ENCODE results near the gene LPP. TPM values are rescaled to one million over a fixed set of nuclear protein-coding genes. Genes with fewer than 3 reads are reported as not detected.

Gene LPP
- total and polyA plus RNA-seq, 2 donors from 2014 or later: 6.7 to 233 TPM

- TF ChIP-seq, protein P1, sequence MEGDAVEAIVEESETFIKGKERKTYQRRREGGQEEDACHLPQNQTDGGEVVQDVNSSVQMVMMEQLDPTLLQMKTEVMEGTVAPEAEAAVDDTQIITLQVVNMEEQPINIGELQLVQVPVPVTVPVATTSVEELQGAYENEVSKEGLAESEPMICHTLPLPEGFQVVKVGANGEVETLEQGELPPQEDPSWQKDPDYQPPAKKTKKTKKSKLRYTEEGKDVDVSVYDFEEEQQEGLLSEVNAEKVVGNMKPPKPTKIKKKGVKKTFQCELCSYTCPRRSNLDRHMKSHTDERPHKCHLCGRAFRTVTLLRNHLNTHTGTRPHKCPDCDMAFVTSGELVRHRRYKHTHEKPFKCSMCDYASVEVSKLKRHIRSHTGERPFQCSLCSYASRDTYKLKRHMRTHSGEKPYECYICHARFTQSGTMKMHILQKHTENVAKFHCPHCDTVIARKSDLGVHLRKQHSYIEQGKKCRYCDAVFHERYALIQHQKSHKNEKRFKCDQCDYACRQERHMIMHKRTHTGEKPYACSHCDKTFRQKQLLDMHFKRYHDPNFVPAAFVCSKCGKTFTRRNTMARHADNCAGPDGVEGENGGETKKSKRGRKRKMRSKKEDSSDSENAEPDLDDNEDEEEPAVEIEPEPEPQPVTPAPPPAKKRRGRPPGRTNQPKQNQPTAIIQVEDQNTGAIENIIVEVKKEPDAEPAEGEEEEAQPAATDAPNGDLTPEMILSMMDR (IDR thresholded peaks at IDR 0.05; ENCODE audit: borderline replicate concordance, extremely low read depth, insufficient read depth): no peak
- H3K4me1 ChIP-seq (ENCODE audit: control insufficient read depth in 2 of 3, insufficient read depth in 2 of 3, low read depth in 1 of 3, low read length in 3 of 3): peaks cover 0 to 9% (median 0%) of the 10 kb centered on the region in 3 donors
- no peak overlapping the region for H3K27ac ChIP-seq (ENCODE audit: low read depth in 2 of 2, low read length in 2 of 2)
- no peak for FAIRE-seq
- H3K9ac ChIP-seq (ENCODE audit: low read length in 3 of 3): no peak overlapping the region
- no peak overlapping the region for H3K4me3 ChIP-seq (ENCODE audit: low read length in 3 of 3)
- peaks cover 0 to 4% (median 0%) of the 10 kb centered on the region in 3 donors for H3K36me3 ChIP-seq (ENCODE audit: control insufficient read depth in 2 of 3, insufficient read depth in 3 of 3, low read length in 3 of 3)
- DNase-seq: peak in 1 of 5 donors; percentile 14
- H3K9me3 ChIP-seq (ENCODE audit: control insufficient read depth in 2 of 3, insufficient read depth in 1 of 3, low read length in 3 of 3): no peaks in the 10 kb centered on the region
- H3K27me3 ChIP-seq (ENCODE audit: control insufficient read depth, insufficient read depth, low read length): no peaks in the 10 kb centered on the region
- intact Hi-C loops (cut with DNase I): no loop called here
These were observed 48.6 kb downstream of the LPP start for GRCh38 chr3:188202358-188203138.

DNA sequence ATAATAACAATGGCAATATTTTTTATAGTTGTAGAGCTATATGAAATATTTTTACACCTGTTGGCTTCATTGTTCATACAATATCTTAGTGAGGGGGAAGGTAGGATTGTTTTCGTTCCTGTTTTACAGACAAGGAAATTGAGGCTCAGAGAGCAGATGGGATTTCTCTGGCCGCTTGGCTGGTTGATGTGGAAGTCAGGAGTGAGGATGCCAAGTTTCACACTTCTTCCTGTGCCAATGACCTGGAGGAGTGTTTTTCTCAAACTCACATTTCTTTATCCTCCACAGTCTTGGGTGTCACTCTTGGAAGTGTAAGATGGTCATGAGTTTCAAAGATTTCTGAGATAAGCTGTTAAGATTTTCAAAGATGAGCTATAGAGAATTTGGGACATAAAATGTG, 50.6 kb downstream of the LPP start:
- TF ChIP-seq, protein P1 (IDR thresholded peaks at IDR 0.05; ENCODE audit: borderline replicate concordance, extremely low read depth, insufficient read depth): no peak
- H3K27ac ChIP-seq (ENCODE audit: low read depth in 2 of 2, low read length in 2 of 2): no peak overlapping the region
- no peaks in the 10 kb centered on the region for H3K36me3 ChIP-seq (ENCODE audit: control insufficient read depth in 2 of 3, insufficient read depth in 3 of 3, low read length in 3 of 3)
- FAIRE-seq (no peak), DNase-seq (no peak)
- no peaks in the 10 kb centered on the region for H3K9me3 ChIP-seq (ENCODE audit: control insufficient read depth in 2 of 3, insufficient read depth in 1 of 3, low read length in 3 of 3)
- H3K27me3 ChIP-seq (ENCODE audit: control insufficient read depth, insufficient read depth, low read length): no peaks in the 10 kb centered on the region
- intact Hi-C loops (cut with DNase I): no loop called here
- H3K4me3 ChIP-seq (ENCODE audit: low read length in 3 of 3): no peak overlapping the region
- no peak overlapping the region for H3K9ac ChIP-seq (ENCODE audit: low read length in 3 of 3)
- peaks cover 0 to 5% (median 0%) of the 10 kb centered on the region in 3 donors for H3K4me1 ChIP-seq (ENCODE audit: control insufficient read depth in 2 of 3, insufficient read depth in 2 of 3, low read depth in 1 of 3, low read length in 3 of 3)

DNA sequence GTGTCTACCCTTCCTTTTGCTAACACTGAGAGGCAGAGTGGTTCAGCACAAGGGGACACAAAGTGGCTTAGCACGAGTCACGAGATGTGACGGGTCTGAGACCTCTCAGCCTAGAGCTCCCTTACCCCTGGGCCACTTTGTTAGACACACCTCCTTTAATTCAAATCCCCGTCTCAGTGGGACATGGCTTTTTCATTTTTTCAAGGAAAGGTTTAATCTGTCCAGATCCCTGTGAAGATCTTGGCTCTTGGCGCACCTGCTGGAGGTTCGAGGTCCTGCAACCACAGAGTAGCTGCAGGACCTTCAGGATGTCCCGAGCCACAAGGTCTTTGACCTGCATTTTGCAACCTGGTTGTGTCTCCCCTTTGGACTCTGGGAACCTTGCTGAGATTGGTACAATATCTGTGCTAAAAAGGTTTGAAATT, 52.0 kb downstream of the LPP start:
- Histone ChIP-seq H3K27ac (ENCODE audit: low read depth in 2 of 2, low read length in 2 of 2) (no peak overlapping the region), H3K4me3 (ENCODE audit: low read length in 3 of 3) (no peak overlapping the region), H3K27me3 (ENCODE audit: control insufficient read depth, insufficient read depth, low read length) (no peaks in the 10 kb centered on the region), H3K36me3 (ENCODE audit: control insufficient read depth in 2 of 3, insufficient read depth in 3 of 3, low read length in 3 of 3) (no peaks in the 10 kb centered on the region), H3K9me3 (ENCODE audit: control insufficient read depth in 2 of 3, insufficient read depth in 1 of 3, low read length in 3 of 3) (no peaks in the 10 kb centered on the region), H3K4me1 (ENCODE audit: control insufficient read depth in 2 of 3, insufficient read depth in 2 of 3, low read depth in 1 of 3, low read length in 3 of 3) (peaks cover 0 to 5% (median 0%) of the 10 kb centered on the region in 3 donors), H3K9ac (ENCODE audit: low read length in 3 of 3) (no peak overlapping the region)
- DNase-seq: no peak
- intact Hi-C loops (cut with DNase I): no loop called here
- TF ChIP-seq, protein P1 (IDR thresholded peaks at IDR 0.05; ENCODE audit: borderline replicate concordance, extremely low read depth, insufficient read depth): peak; percentile 45
- no peak for FAIRE-seq

Measured in kidney (tissue), 14 donors.